Activated effector memory CD4-positive, alpha-beta T cell treated with Interleukin-2 at 50 U/mL for 16 hours (primary cell): ENCODE data around the gene MXRA8.
"Not testable (repeated sequence)": the region's sequence is repeated elsewhere in the genome, so short reads cannot be mapped to it uniquely, and the experiment has no call there.

ENCODE experiments used
- DNase-seq: peaks from one replicate; pipeline ENCODE4 v3.0.0-alpha.2; 2020

The MXRA8 gene

DNA sequence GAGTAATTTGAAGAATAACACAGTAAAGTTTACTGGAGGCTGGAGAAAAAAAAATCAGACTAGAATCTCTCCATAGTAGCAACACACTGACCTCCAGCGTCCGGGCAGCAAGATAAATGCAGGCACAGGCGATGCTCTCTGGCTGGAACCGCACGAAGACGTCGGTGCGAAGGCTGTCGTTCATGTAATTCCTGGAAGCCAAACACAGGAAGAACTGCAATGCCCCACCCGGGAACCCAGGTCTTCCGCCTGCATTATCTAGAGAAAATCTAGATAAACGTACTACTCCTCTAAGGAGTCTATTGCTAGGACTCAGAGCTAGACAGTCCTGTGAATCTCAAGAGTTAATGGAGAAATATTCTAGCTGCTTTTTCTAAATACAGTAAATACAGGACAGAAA is 32.3 kb upstream of the MXRA8 start:
- DNase-seq, result no peak

DNA sequence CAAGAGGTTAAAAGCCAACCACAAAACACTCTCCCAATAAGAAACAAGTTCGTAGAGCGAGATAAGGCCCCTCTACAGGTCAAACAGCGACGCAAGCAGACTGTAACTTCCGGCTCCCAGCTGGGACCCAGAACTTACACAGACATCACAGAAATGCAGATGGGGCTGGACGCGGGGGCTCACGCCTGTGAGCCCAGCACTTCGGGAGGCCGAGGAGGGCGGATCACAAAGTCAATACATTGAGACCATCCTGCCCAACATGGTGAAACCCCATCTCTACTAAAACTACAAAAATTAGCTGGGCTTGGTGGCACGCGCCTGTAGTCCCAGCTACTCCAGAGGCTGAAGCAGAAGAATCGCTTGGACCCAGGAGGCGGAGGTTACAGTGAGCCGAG is 29.7 kb upstream of the MXRA8 start:
- DNase-seq, result no peak

GRCh38 chr1:1387098-1388077 is 29.0 kb upstream of the MXRA8 start:
- DNase-seq, result no peak

DNA sequence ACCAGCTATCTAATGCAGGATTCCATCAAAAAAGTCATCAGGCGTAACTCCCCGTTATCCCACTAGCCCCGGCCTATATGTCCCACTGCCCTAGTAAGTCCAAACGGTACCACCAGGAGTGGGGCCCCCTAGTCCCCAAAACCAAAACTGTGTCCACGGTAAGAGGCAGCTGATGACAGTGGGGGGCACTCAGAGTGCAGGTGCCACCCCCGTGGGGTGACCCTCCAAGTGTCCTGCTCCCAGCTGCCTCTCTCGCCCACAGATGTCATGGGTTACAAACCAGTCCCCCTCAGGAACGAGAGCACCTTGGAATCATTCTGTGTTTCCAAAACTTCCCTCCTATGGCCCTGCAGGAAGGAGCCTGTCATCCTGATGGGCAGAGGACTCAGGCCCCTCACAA is 27.6 kb upstream of the MXRA8 start:
- DNase-seq, result no peak

DNA sequence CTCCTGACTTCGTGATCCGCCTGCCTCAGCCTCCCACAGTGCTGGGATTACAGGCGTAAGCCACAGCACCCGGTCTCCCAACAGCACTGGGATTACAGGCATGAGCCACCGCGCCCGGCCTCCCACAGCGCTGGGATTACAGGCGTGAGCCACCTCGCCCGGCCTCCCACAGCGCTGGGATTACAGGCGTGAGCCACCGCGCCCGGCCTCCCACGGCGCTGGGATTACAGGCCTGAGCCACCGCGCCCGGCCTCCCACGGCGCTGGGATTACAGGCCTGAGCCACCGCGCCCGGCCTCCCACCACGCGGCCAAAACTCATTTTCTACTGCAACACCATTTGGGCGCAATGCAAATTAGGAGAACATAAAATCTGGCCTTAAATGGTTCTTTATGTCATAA is 27.0 kb upstream of the MXRA8 start:
- DNase-seq, result not testable (repeated sequence)

- DNase-seq, result no peak
These were observed 22.9 kb upstream of the MXRA8 start for GRCh38 chr1:1381294-1381693.

- DNase-seq, result no peak
These were observed 22.5 kb upstream of the MXRA8 start for GRCh38 chr1:1380860-1381259.

GRCh38 chr1:1377540-1378205 is 19.3 kb upstream of the MXRA8 start:
- DNase-seq, result no peak

DNA sequence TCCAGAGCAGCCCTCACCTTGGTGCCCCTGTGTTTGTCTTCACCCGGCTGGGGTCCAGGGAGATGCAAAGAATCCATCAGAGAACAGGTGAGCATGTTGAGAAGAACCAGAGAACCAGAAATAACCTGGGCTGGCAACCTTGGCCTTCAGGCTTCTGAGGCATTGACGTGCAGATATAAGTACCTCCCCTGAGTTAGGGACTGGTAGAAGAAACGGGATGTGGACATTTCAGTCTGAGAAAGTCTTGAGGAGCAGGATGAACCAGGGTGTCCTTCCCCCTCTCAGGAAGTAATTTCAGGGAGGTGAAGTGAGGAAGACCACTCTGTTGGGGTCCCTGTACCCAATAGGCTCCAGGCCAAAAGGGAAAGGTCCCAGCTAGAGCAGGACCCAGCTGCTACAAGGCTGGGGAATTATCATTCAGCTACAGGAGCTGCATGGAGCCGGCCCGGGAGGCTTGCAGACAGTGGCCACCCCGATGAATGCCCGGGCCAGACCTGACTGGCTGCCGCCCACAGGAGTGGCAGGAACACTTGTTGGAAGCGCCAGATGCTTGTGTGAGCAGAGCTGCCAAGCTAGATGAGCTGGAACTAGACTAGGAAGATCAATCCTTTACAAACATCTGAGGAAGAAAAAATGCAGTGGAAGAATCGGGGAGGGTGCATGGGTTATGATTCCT is 18.3 kb upstream of the MXRA8 start:
- no peak for DNase-seq

DNA sequence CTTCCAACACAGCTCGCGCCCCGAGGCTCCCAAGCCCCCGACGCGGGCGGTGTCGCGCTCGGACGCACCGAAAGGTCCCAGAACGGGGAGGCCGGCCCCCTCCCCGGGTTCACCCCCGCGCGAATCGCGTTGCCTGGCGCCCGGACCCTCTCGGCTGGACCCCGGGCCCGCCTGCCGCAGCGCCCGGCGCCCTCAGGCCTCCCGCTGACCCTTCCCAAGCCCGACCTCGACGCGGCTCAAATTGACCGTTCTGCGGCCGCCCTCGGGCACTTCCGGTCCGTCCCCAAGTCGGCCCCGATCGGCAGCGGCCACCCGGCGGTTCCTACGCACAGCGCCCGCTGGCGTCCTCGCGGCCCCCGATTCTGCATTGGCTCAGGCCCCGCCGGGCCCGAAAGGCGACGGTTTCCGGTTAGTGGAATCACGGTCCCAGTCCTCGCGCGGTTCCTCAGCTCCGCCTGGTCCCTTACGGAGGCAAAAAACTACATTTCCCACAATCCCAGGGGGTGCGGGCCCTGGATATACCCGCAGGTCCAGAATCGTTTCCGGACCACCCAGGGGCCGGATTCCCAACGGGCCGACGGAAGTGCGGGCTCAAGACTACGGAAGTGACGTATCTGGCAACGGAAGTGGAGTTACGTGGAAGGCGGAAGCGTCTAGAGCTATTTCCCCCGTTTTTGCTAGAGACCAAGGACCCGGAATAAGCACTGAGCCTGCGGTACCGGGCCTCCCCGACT is 16.7 kb upstream of the MXRA8 start, which contains the start of gene AURKAIP1:
Gene AURKAIP1 (minus strand): TSS at position 279 of the 734 bp plus-strand sequence. CDS start 451 bp downstream, outside the sequence.
- DNase-seq, result peak; percentile 93

- no peak for DNase-seq
These were observed 16.2 kb upstream of the MXRA8 start for GRCh38 chr1:1374589-1374928.

DNA sequence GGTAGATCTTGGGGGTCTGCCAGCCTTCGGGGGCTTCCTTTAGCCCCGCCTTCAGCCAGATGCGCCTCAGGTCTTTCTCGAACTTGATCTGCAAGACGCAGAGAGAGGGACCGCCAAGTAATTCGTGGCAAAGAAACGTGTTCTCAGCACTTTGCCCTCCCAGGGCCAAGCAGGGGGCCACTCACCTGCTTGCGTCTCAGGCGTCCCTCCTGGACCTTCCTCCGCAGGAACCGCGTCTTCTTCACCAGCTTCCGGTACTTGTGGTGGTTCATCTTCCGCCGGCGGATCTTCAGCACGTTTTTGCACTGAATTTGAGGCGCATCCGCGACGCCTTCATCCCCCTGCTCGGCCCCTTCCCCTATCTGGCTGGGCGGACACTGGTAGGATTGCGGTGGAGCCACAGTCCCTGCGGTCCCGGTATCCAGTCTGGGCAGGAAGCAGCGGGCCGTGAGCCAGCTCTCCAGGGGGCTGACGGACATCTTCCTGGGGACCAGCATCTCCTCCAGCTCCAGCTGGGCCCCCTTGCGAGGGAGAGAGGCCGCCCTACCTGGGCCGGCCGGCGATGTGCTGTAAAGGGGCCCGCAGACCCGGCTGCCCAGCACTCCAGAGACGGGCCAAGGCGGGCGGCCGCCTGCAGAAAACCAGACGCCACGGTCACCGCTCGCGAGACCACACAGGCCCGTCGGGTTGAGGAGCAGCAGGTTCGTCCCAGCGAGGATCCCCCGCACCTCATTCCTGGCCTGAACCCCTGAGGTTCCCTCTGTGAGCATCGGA is 15.6 kb upstream of the MXRA8 start:
- no peak for DNase-seq

DNA sequence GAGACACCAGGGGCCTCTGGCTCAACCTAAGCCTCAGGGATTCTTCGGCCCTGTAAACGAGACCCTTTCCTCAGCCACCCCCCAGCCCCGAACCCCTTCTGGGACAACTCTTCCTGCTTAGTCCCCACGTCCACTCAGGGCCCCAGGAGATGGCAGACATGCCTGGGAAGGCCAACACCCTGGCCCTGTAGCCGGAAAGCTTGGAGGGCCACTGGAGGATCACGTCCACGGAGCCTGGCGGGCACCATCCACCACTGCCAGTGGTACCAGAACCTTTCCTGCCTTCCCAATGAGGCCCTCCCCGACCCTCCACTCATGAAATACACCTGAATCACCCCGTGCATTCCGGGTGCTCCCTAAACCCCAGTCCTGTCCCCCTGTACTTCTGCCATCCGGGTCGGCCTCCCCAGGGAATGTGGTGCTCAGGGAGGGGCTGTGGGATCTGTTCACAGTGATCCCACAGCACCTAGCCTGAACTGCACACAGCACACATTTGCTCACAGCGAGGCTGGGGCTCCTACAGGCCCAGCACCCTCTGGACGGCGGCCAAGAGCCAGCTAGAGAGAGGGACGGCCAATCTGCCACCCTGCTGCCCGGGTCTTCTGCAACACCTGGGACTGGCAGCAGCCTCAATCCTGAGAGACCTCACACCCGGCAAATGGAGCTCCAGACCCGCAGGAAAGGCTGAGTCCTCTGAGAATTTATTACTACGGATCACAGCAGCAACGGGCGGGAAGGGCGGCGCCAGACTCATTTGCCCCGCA is 14.9 kb upstream of the MXRA8 start:
- DNase-seq, result no peak

GRCh38 chr1:1371746-1372711 is 13.7 kb upstream of the MXRA8 start:
- DNase-seq, result peak; percentile 68

DNA sequence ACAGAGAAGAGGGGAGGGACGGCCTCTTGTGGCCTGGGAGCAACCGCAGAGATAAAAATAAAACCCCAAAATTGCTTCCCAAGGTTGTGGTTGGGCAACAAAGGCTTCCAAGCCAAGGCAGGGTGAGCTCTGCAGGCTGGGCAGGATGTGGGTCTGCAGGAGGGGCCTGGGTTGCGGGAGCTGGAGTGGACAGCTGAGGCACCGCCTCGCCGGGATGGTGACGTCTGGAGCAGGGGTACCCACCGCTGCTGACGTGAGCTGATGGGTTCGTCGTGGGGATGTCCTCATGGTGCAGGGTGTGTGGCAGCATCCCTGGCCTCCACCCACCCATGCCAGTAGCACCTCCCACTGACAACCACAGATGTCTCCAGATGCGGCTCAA is 13.0 kb upstream of the MXRA8 start:
- DNase-seq, result peak; percentile 46

- DNase-seq, result no peak
These were observed 12.5 kb upstream of the MXRA8 start for GRCh38 chr1:1370771-1371300.

GRCh38 chr1:1370094-1370493 is 11.7 kb upstream of the MXRA8 start:
- not testable (repeated sequence) for DNase-seq

- no peak for DNase-seq
These were observed 9.0 kb upstream of the MXRA8 start for GRCh38 chr1:1367315-1367714.

DNA sequence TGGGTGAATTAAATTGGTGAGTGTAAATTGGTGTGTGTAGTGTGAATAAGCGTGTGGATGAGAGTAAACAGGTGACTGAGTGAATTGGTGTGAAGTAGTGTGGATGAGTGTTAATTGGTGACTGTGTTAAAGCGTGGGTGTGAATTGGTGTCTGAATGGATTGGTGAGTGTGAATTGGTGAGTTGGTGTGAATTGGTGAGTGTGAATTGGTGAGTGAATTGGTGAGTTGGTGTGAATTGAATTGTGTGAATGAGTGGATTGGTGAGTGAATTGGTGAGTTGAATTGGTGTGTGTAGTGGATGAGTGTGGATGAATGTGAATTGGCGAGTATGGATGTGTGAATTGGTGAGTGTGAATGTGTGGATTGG is 8.3 kb upstream of the MXRA8 start:
- DNase-seq, result no peak
